Activated naive CD8-positive, alpha-beta T cell treated with anti-CD3 and anti-CD28 coated beads, Interleukin-2, amount 10 ng/mL, durations not matched to agents 7 days and 5 days (primary cell): ENCODE results near the gene SOS1. TPM values are rescaled to one million over a fixed set of nuclear protein-coding genes. Genes with fewer than 3 reads are reported as not detected.

Experiments used
- ATAC-seq: fragments of 150-1000 bp; cut with Tn5 transposase; one replicate; pipeline ENCODE4 v1.10.0; 2021; ENCODE audit warnings: low read depth, moderate library complexity
- POLR2A ChIA-PET: fragments of 350-600 bp; sonication (Branson Sonifier 250); formaldehyde crosslinking; loops from one replicate; lab custom pipeline; 2021; ENCODE audit warnings: antibody characterized with exemption; lab: Charles Lee
- DNase-seq: peaks from one replicate; pipeline ENCODE4 v3.0.0; 2021
- H3K27ac Mint-ChIP-seq: one replicate; pipeline ENCODE4 v1.8.0; 2022; ENCODE audit warnings: mild to moderate bottlenecking, mixed read lengths
- H3K27me3 Mint-ChIP-seq: one replicate; pipeline ENCODE4 v1.8.0; 2022; ENCODE audit warnings: mild to moderate bottlenecking, moderate library complexity, mixed read lengths
- H3K36me3 Mint-ChIP-seq: one replicate; pipeline ENCODE4 v1.8.0; 2021; ENCODE audit warnings: mild to moderate bottlenecking, mixed read lengths
- H3K4me1 Mint-ChIP-seq: one replicate; pipeline ENCODE4 v1.8.0; 2021; ENCODE audit warnings: mixed read lengths
- H3K4me3 Mint-ChIP-seq: one replicate; pipeline ENCODE4 v1.8.0; 2022; ENCODE audit warnings: mild to moderate bottlenecking, moderate library complexity, mixed read lengths
- H3K9me3 Mint-ChIP-seq: one replicate; pipeline ENCODE4 v1.8.0; 2021; ENCODE audit warnings: mixed read lengths
- total RNA-seq, 2 experiments: library from RNA; stranded (reverse); gene quantifications; one replicate each; pipeline ENCODE4 v1.2.3, GENCODE V29; 2021

The SOS1 gene
- total RNA-seq, 2 experiments from 2014 or later, result 154 to 168 TPM

DNA sequence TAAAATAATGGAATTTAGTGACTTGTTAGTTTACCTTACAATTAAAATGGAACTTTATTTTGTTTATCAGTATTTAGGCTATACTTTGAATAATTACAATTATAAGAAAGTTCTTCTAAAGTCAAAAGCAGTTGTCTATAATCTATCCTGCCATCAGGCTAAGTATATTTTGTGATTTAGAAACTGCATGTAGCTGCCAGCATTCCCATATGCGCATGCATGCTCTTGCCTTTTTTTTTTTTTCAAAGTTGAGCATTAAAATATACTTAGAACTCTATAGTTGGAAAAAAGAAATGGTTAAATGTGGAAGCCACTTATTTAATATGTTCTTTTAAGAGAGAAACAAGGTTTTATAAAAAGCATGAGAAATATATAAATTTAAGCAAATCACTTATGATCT is 132.1 kb downstream of the SOS1 start:
- POLR2A ChIA-PET, result no interaction called here
- Mint-ChIP-seq H3K27ac (no peak overlapping the region), H3K4me1 (peaks cover 5% of the 10 kb centered on the region), H3K4me3 (no peak overlapping the region), H3K27me3 (no peaks in the 10 kb centered on the region), H3K9me3 (no peaks in the 10 kb centered on the region), H3K36me3 (peaks cover 41% of the 10 kb centered on the region)
- DNase-seq (no peak), ATAC-seq (no peak)

- Mint-ChIP-seq H3K9me3 (no peaks in the 10 kb centered on the region), H3K4me3 (no peak overlapping the region), H3K27me3 (no peaks in the 10 kb centered on the region), H3K36me3 (peaks cover 26% of the 10 kb centered on the region), H3K27ac (no peak overlapping the region), H3K4me1 (no peaks in the 10 kb centered on the region)
- DNase-seq, result no peak
- ATAC-seq, result no peak
- POLR2A ChIA-PET, result no interaction called here
These were observed 138.4 kb downstream of the SOS1 start for GRCh38 chr2:38982498-38982897.

DNA sequence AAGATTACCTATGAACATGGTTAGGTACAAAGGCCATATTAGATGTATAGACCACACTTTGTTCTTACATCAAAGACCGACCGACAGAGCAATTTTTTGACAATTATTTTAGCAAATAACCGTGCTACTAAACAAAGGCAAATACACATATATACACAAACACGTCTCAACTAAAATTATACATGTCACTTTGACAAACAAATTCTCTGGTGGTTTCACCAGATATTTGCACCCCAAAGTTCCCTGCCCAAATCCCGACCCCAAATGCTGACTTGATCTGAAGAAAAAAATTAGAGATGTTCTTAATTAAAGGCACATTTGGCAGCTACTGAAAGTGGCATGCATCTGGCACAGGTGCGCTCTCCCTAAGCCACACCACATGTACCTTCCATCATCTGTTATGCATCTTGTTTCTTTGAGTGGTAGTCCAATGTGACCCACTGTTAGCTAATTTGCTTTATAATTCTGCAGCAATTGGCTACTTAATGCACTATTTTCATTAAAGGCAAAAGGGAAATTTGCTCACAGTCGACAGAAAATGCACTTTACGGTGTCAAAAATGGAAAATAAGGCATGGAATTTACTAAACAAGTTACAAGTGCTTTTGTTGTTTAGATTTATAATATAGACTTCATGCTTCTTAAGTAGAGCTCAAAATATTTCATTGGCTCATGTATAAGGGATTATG is 139.0 kb downstream of the SOS1 start:
- Mint-ChIP-seq H3K4me1 (no peaks in the 10 kb centered on the region), H3K4me3 (no peak overlapping the region), H3K27me3 (no peaks in the 10 kb centered on the region), H3K36me3 (peaks cover 23% of the 10 kb centered on the region), H3K27ac (no peak overlapping the region), H3K9me3 (no peaks in the 10 kb centered on the region)
- no peak for ATAC-seq
- DNase-seq, result no peak
- POLR2A ChIA-PET, result no interaction called here

DNA sequence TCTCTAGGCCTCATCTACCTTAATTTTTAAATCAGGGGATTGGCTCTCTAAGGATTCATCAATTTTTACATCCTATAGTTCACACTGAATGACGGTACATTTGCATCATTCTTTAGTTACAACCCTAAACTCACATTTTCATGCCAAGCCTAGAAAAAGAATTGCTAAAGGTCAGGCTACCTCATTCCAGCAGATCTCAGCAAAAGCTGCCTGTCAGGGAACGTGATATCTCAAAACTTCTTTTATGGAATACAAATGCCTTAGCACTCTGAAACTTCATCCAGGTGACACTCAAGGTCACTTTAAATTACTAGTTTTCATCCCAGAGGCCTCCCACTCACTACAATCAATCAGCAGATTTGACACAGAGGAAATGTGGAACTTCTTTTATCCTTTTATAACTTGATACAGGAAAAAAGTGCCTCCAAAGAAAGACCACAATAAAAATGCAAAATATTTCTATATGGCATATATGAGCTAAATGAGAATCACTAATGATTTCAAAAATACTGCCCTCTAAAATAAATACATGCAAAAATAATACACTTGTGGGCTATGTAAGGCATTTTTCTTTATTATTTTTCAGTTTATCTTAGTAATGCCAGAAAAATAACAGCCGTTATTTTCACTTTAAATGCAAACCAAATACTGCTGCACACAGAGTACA is 139.7 kb downstream of the SOS1 start:
- H3K36me3 Mint-ChIP-seq, result peaks cover 23% of the 10 kb centered on the region

DNA sequence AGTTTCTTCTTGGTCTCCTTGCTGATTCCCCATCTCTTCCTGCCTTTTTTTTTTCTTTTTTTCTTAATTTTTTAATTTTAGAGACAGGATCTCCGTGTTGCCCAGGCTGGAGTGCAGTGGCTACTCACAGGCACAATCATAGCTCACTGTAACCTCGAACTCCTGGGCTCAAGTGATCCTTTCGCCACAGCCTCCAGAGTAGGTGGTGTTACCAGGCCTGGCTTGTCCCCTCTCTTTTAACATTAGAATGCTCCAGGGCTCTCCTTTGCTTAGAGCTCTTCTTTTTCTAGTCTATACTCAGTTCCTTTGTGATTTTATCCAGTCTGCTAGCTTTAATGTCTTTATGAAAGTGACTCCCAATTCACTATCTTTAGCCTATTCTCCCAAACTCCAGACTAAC is 141.9 kb downstream of the SOS1 start:
- no peak for DNase-seq
- Mint-ChIP-seq H3K4me1 (no peaks in the 10 kb centered on the region), H3K27ac (no peak overlapping the region), H3K36me3 (peaks cover 7% of the 10 kb centered on the region), H3K27me3 (no peaks in the 10 kb centered on the region), H3K9me3 (no peaks in the 10 kb centered on the region), H3K4me3 (no peak overlapping the region)
- ATAC-seq, result no peak
- POLR2A ChIA-PET, result no interaction called here

More for the DNA sequence above, 139.7 kb downstream of the SOS1 start:
- POLR2A ChIA-PET, result no interaction called here
- no peaks in the 10 kb centered on the region for H3K4me1 Mint-ChIP-seq
- H3K27me3 Mint-ChIP-seq, result no peaks in the 10 kb centered on the region
- no peaks in the 10 kb centered on the region for H3K9me3 Mint-ChIP-seq
- no peak overlapping the region for H3K27ac Mint-ChIP-seq
- ATAC-seq (no peak), DNase-seq (no peak)
- no peak overlapping the region for H3K4me3 Mint-ChIP-seq

GRCh38 chr2:38978296-38978903 is 142.5 kb downstream of the SOS1 start:
- H3K9me3 Mint-ChIP-seq, result no peaks in the 10 kb centered on the region
- DNase-seq (no peak), ATAC-seq (no peak)
- peaks cover 3% of the 10 kb centered on the region for H3K36me3 Mint-ChIP-seq
- H3K4me3 Mint-ChIP-seq, result no peak overlapping the region
- POLR2A ChIA-PET, result no interaction called here
- no peaks in the 10 kb centered on the region for H3K27me3 Mint-ChIP-seq
- H3K4me1 Mint-ChIP-seq, result no peaks in the 10 kb centered on the region
- H3K27ac Mint-ChIP-seq, result no peak overlapping the region

GRCh38 chr2:38977047-38977446 is 143.8 kb downstream of the SOS1 start:
- POLR2A ChIA-PET, result no interaction called here
- DNase-seq (no peak), ATAC-seq (no peak)
- Mint-ChIP-seq H3K4me1 (no peaks in the 10 kb centered on the region), H3K27me3 (no peaks in the 10 kb centered on the region), H3K4me3 (no peak overlapping the region), H3K36me3 (peaks cover 2% of the 10 kb centered on the region), H3K27ac (no peak overlapping the region), H3K9me3 (no peaks in the 10 kb centered on the region)

- POLR2A ChIA-PET, result no interaction called here
- Mint-ChIP-seq H3K4me3 (no peak overlapping the region), H3K9me3 (no peaks in the 10 kb centered on the region), H3K4me1 (no peaks in the 10 kb centered on the region), H3K27me3 (no peaks in the 10 kb centered on the region), H3K36me3 (peaks cover 2% of the 10 kb centered on the region), H3K27ac (no peak overlapping the region)
- ATAC-seq, result no peak
- DNase-seq, result no peak
These were observed 145.8 kb downstream of the SOS1 start for GRCh38 chr2:38975042-38975441.

DNA sequence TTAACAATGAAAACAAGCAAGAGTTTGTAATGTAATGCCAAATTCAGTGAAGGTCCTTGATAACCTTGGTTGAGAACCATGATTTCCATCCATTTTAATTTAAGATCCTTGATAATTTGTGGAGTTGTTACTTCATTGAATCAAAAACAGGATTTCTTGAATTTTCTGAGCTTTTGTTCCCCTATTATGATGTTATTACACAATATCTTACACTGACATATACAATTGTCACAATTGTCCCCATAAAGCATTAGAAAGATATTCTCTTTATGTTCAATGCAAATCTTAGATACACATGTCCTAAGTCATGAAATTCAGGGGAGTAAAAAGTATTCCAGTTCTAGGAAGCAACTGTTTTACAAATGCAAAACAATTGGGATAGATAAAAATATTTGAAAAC is 147.6 kb downstream of the SOS1 start:
- POLR2A ChIA-PET, result no interaction called here
- Mint-ChIP-seq H3K36me3 (no peaks in the 10 kb centered on the region), H3K27ac (no peak overlapping the region), H3K27me3 (no peaks in the 10 kb centered on the region), H3K4me1 (no peaks in the 10 kb centered on the region), H3K4me3 (no peak overlapping the region), H3K9me3 (no peaks in the 10 kb centered on the region)
- DNase-seq (no peak), ATAC-seq (no peak)

DNA sequence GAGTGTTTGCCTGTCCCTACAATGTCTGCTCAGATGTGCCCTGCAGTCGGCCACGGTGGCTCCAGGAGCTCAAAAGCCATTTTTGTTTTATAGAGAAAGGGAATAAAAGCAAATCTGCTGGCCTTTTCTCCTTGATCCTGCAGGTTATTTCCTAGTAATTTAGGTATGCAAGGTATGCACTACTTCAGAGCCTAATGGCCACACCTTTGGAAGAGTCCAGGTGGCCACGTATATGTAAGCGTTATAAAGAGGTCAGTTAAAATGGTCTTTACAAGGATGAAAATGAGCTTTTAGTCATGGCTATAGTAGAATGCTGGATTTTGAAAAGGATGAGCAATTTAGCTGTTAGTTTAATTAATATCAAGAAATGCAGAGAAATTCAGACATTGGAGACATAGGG is 149.5 kb downstream of the SOS1 start:
- no peaks in the 10 kb centered on the region for H3K36me3 Mint-ChIP-seq
- peaks cover 3% of the 10 kb centered on the region for H3K27me3 Mint-ChIP-seq
- DNase-seq (no peak), ATAC-seq (no peak)
- no peak overlapping the region for H3K4me3 Mint-ChIP-seq
- H3K9me3 Mint-ChIP-seq, result no peaks in the 10 kb centered on the region
- H3K27ac Mint-ChIP-seq, result no peak overlapping the region
- POLR2A ChIA-PET, result no interaction called here
- H3K4me1 Mint-ChIP-seq, result no peaks in the 10 kb centered on the region

- Mint-ChIP-seq H3K4me1 (no peaks in the 10 kb centered on the region), H3K27me3 (peaks cover 5% of the 10 kb centered on the region), H3K36me3 (no peaks in the 10 kb centered on the region), H3K27ac (no peak overlapping the region), H3K9me3 (no peaks in the 10 kb centered on the region), H3K4me3 (no peak overlapping the region)
- POLR2A ChIA-PET, result no interaction called here
- ATAC-seq (no peak), DNase-seq (no peak)
These were observed 152.8 kb downstream of the SOS1 start for GRCh38 chr2:38968021-38968420.

DNA sequence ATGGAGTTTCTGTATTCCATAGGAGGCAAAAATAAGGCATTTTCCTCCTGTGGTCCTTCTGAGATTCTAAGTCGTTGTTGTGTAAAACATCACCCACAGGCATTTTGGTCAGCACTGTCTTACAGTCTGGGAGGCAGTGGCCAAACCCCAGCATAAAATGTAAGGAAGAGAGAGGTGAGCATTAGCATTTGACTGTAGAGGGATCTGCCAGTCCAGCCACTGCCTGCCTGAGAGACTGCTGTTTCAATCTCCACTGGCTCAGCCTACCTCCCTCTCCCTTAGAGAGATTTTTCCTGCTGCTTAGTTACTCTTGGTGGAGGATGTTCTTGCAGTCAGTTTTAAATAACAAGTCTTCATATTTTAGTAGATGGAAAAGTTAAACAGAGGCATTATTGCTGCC is 154.2 kb downstream of the SOS1 start:
- H3K36me3 Mint-ChIP-seq, result no peaks in the 10 kb centered on the region
- POLR2A ChIA-PET, result no interaction called here
- H3K27me3 Mint-ChIP-seq, result peaks cover 8% of the 10 kb centered on the region
- no peaks in the 10 kb centered on the region for H3K4me1 Mint-ChIP-seq
- DNase-seq (no peak), ATAC-seq (no peak)
- H3K27ac Mint-ChIP-seq, result no peak overlapping the region
- H3K4me3 Mint-ChIP-seq, result no peak overlapping the region
- H3K9me3 Mint-ChIP-seq, result no peaks in the 10 kb centered on the region

GRCh38 chr2:38966006-38966405 is 154.8 kb downstream of the SOS1 start:
- Mint-ChIP-seq H3K9me3 (no peaks in the 10 kb centered on the region), H3K4me1 (peaks cover under 1% of the 10 kb centered on the region), H3K27me3 (peaks cover 8% of the 10 kb centered on the region), H3K4me3 (no peak overlapping the region), H3K36me3 (no peaks in the 10 kb centered on the region), H3K27ac (no peak overlapping the region)
- DNase-seq (no peak), ATAC-seq (no peak)
- POLR2A ChIA-PET, result interaction anchor here (0.6 kb wide), 1 partner anchor 203 kb away, joined by 4 read pairs; no protein-coding TSS in a partner anchor
